CD4-positive, alpha-beta T cell treated with Interleukin-17A for 1 hour (primary cell): ENCODE data around the gene ASCL5.
A peak's percentile ranks its signal among the peaks of the same experiment; 100 is the strongest.

Source experiments
- DNase-seq: peaks from one replicate; pipeline ENCODE4 v3.0.0-alpha.2; 2020

ASCL5 gene

GRCh38 chr1:201153474-201154388 lies 26.7 kb upstream of the ASCL5 start:
- no peak for DNase-seq

GRCh38 chr1:201149400-201149799 lies 22.4 kb upstream of the ASCL5 start:
- DNase-seq, result peak; percentile 36

- no peak for DNase-seq
Measured at GRCh38 chr1:201147396-201148015, 20.5 kb upstream of the ASCL5 start.

- no peak for DNase-seq
Measured at GRCh38 chr1:201146626-201147390, 19.8 kb upstream of the ASCL5 start.

- DNase-seq, result no peak
Measured at GRCh38 chr1:201145816-201146215, 18.8 kb upstream of the ASCL5 start.

GRCh38 chr1:201145132-201145531 lies 18.1 kb upstream of the ASCL5 start:
- DNase-seq, result no peak

- DNase-seq, result no peak
Measured at GRCh38 chr1:201144701-201145100, 17.7 kb upstream of the ASCL5 start.

- no peak for DNase-seq
Measured at GRCh38 chr1:201143726-201144635, 17.0 kb upstream of the ASCL5 start.

- no peak for DNase-seq
Measured at GRCh38 chr1:201142849-201143725, 16.1 kb upstream of the ASCL5 start.

- no peak for DNase-seq
Measured at GRCh38 chr1:201142011-201142848, 15.2 kb upstream of the ASCL5 start.

- DNase-seq, result no peak
Measured at GRCh38 chr1:201141418-201141817, 14.4 kb upstream of the ASCL5 start.

GRCh38 chr1:201140941-201141260 lies 13.9 kb upstream of the ASCL5 start:
- no peak for DNase-seq

- DNase-seq, result no peak
Measured at GRCh38 chr1:201140235-201140940, 13.4 kb upstream of the ASCL5 start.

GRCh38 chr1:201139756-201140155 lies 12.8 kb upstream of the ASCL5 start:
- DNase-seq, result no peak

GRCh38 chr1:201139306-201139705 lies 12.3 kb upstream of the ASCL5 start:
- no peak for DNase-seq

GRCh38 chr1:201138311-201138840 lies 11.4 kb upstream of the ASCL5 start:
- DNase-seq, result no peak

GRCh38 chr1:201137579-201138310 lies 10.8 kb upstream of the ASCL5 start:
- no peak for DNase-seq

GRCh38 chr1:201137024-201137392 lies 10.0 kb upstream of the ASCL5 start:
- DNase-seq, result no peak
